A673 (cell line): Measurements from ENCODE around the gene FBXO21.

Experiments used
- EZH2 ChIP-seq: fragments of 200-600 bp; sonication (generic); IDR thresholded peaks from 2 replicates; pipeline ENCODE4 v1.6.1; 2017; ENCODE audit warnings: borderline replicate concordance, low read depth, mild to moderate bottlenecking, mixed read lengths, antibody characterized with exemption, low read length; ENCODE audit not compliant: poor library complexity, severe bottlenecking
- TF ChIP-seq, protein P1 (sequence below): fragments of 300-800, 200-600 bp; sonication (generic); conservative IDR thresholded peaks from 2 replicates; pipeline ENCODE4 v1.5.1; 2017; ENCODE audit warnings: low read depth, mild to moderate bottlenecking, antibody characterized with exemption, low read length, moderate library complexity, mixed read lengths

DNA sequence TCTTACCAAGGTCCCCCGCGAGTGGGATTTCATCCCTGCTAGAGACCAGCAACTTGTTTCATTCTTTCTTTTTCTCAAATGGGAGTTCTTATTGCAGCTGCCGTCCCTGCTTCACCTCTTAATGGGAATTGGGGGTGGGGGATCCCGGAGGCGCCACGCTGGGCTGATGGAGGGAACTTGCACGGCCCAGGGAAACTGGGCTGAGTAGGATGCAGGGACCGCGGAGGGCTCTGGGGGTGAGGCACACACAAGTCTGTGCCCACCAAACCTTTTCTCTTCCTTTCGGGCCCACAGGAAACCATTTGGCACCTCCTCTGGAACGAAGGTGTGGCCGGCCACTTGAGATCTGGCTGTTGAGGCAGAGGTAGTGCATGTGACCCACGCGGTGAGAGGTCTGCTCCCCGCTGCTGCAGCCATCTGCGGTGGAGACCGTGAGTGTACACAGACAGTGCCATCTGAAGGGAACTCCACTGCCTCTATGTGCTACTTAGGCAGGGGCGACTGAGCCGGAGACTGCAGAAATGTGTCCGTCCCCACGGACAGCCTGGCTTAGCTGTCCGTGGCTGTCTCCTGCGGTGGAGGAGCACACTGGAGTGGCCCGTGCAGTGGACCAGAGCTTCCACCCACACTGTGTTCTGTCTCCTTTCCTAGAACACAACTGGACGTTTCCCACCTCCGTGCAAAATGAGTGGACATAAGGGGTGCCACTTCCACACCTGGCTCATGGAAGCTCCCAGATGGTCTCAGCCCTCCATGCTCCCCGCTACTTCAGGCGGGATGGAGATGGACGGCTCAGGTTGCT lies 49.0 kb downstream of the FBXO21 start:
- TF ChIP-seq, protein P1, sequence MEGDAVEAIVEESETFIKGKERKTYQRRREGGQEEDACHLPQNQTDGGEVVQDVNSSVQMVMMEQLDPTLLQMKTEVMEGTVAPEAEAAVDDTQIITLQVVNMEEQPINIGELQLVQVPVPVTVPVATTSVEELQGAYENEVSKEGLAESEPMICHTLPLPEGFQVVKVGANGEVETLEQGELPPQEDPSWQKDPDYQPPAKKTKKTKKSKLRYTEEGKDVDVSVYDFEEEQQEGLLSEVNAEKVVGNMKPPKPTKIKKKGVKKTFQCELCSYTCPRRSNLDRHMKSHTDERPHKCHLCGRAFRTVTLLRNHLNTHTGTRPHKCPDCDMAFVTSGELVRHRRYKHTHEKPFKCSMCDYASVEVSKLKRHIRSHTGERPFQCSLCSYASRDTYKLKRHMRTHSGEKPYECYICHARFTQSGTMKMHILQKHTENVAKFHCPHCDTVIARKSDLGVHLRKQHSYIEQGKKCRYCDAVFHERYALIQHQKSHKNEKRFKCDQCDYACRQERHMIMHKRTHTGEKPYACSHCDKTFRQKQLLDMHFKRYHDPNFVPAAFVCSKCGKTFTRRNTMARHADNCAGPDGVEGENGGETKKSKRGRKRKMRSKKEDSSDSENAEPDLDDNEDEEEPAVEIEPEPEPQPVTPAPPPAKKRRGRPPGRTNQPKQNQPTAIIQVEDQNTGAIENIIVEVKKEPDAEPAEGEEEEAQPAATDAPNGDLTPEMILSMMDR, result no peak
- TF ChIP-seq EZH2, result no peak
